Ectodermal cell (in vitro differentiated cells): ENCODE measurements around the gene PRR35.

Experiments used
- H3K27ac ChIP-seq: 2 replicates; pipeline ENCODE4 v1.7.0; 2013; ENCODE audit warnings: mild to moderate bottlenecking, low read depth, low read length; ENCODE audit not compliant: insufficient read depth, poor library complexity, severe bottlenecking
- H3K27me3 ChIP-seq: 2 replicates; pipeline ENCODE4 v1.7.0; 2013; ENCODE audit warnings: mild to moderate bottlenecking, low read length; ENCODE audit not compliant: insufficient read depth, control insufficient read depth, poor library complexity, severe bottlenecking
- H3K36me3 ChIP-seq: one replicate; pipeline ENCODE4 v1.7.0; 2013; ENCODE audit warnings: low read length; ENCODE audit not compliant: control insufficient read depth, insufficient read depth
- H3K4me1 ChIP-seq: one replicate; pipeline ENCODE4 v1.7.0; 2013; ENCODE audit warnings: low read length; ENCODE audit not compliant: control insufficient read depth, insufficient read depth
- H3K4me3 ChIP-seq: 2 replicates; pipeline ENCODE4 v1.7.0; 2013; ENCODE audit warnings: low read depth, low read length, control low read depth; ENCODE audit not compliant: insufficient read depth
- H3K9me3 ChIP-seq: 2 replicates; pipeline ENCODE4 v1.7.0; 2013; ENCODE audit warnings: mild to moderate bottlenecking, low read length, moderate library complexity; ENCODE audit not compliant: control insufficient read depth
- WGBS, 2 experiments: methylation state at CpG; one replicate each; pipeline ENCODE4 v1.1.7; 2013; ENCODE audit warnings: missing lambda C conversion rate in 2 of 2; 5-methylcytosine and 5-hydroxymethylcytosine counted together

The PRR35 gene

GRCh38 chr16:536746-537145 lies 23.4 kb upstream of the PRR35 start:
- Histone ChIP-seq H3K27me3 (no peaks in the 10 kb centered on the region), H3K27ac (no peak overlapping the region), H3K4me3 (no peak overlapping the region), H3K36me3 (no peaks in the 10 kb centered on the region), H3K4me1 (peaks cover 8% of the 10 kb centered on the region), H3K9me3 (no peaks in the 10 kb centered on the region)
- WGBS, 2 experiments: 96 to 97% methylated on average over 17 of the region's 17 CpGs

DNA sequence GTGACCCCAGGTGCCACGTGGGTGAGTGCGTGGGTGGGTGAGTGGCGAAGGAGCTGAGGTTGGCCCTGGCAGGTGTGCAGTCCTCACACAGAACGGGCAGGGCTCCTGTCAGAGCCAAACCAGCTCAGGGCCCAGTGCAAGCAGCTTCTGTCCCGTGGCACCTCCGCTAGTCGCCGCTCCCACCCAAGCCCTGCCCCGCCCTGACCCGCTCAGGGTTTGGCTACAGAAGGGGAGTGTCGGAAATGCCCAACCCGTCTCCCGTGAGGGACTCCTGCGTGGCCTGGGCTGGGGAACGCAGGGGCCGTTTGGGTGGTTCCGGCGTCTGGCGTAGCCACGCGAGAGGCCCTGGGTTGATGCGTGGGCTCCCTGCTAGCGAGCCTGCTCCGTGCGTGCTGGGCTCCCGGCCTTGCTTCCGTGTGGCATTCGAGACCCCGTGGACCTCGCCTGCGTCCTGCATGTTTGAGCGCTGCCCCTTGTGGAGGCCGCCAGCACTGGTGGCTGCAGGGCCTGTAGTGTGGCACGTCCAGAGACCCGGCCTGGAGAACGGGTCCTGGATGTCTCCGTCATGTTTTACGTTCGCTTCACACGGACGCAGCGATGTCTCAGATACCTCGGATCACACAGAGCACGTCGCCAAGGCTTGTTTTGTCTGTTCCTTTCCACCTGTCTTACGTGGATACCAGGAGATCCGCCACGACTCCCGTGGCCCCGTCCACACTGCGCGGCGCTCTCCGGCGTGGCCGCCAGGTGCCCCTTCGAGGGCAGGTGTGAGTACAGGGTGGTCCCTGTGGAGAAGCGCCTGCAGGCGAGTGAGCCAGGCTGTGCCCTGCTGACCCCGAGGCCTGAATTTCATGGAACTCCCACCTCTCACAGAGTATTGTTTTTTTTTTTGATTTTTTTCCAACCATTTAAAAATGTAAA lies 22.5 kb upstream of the PRR35 start:
- Histone ChIP-seq H3K4me1 (peaks cover 8% of the 10 kb centered on the region), H3K36me3 (no peaks in the 10 kb centered on the region), H3K4me3 (no peak overlapping the region), H3K27me3 (no peaks in the 10 kb centered on the region), H3K9me3 (no peaks in the 10 kb centered on the region), H3K27ac (no peak overlapping the region)
- WGBS, 2 experiments: 95 to 97% methylated on average over 60 of the region's 60 CpGs

DNA sequence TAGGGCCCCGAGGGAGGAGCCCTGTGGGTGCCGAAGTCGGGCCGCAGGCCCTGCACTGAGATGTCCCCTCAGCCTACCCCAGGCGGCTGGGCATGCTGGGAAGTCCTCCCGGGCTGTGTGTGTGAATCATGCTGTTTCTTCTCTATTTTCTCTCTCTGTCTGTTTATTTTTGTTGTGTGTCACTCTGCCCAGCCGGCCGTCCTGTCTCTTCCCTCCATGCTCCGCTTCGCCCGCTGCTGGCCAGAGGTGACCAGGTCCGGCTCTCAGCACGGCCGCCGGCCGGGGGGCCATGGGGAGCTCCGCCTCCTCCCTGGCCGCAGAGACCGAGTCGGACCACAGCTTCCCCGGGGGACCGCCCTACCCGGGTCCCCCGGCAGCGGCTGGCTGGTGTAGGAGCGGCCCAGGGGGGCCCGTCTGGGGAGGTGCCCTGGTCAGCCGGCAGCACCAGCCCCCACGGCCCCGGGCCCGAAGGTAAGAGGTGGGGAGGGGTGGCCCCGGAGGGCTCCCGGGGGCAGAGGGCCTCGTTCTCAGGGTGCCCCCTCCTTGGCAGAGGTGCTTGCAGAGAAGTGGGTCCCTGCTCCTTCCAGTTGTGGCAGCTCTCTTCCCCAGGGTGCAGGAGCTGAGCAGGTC lies 20.2 kb upstream of the PRR35 start:
- Histone ChIP-seq H3K4me1 (peaks cover 6% of the 10 kb centered on the region), H3K4me3 (no peak overlapping the region), H3K36me3 (no peaks in the 10 kb centered on the region), H3K27me3 (no peaks in the 10 kb centered on the region), H3K27ac (no peak overlapping the region), H3K9me3 (no peaks in the 10 kb centered on the region)
- WGBS, 2 experiments: 94 to 95% methylated on average over 34 of the region's 34 CpGs

DNA sequence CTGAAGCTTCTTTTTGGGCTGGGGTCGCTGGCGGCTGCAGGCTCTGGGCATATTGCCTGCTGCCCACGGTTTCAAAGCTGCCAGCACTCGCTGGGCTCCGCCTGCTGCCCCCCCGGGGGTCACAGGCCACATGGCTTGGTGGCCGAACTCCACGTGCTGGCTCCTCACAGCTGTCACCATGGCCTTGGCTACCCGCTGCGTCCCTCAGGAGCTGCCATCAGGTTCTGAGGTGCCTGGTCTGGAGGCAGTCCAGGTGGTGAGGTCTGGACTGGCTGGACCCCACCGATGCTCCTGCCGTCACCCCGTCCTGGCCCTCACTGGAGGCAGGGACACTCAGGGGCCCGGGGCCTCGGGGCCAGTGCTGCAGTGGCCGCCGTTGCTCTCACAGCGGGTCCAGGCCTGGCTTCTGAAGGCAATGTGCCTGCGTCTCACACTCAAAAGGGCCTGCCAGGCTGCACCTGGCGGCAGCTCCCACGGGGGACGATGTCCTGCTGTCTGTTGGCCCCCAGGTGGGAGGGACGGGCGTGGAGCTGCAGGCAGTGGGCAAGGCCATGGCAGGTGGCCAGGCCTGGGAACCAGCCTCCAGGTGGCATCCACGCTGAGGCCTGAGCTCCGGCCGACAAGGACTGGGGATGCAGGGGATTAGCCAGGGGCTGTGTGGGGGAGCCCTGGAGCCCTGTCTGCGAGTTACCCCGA lies 19.4 kb upstream of the PRR35 start:
- peaks cover 6% of the 10 kb centered on the region for H3K4me1 ChIP-seq
- H3K27me3 ChIP-seq: no peaks in the 10 kb centered on the region
- WGBS, 2 experiments: 94 to 96% methylated on average over 29 of the region's 29 CpGs
- H3K36me3 ChIP-seq: no peaks in the 10 kb centered on the region
- no peak overlapping the region for H3K27ac ChIP-seq
- no peaks in the 10 kb centered on the region for H3K9me3 ChIP-seq
- no peak overlapping the region for H3K4me3 ChIP-seq

GRCh38 chr16:543301-544164 lies 16.7 kb upstream of the PRR35 start:
- H3K27ac ChIP-seq: no peak overlapping the region
- WGBS, 2 experiments: 94% methylated on average over 51 of the region's 51 CpGs
- no peaks in the 10 kb centered on the region for H3K9me3 ChIP-seq
- H3K27me3 ChIP-seq: no peaks in the 10 kb centered on the region
- no peak overlapping the region for H3K4me3 ChIP-seq
- peaks cover 6% of the 10 kb centered on the region for H3K4me1 ChIP-seq
- no peaks in the 10 kb centered on the region for H3K36me3 ChIP-seq

GRCh38 chr16:544517-544916 lies 15.7 kb upstream of the PRR35 start:
- Histone ChIP-seq H3K27me3 (no peaks in the 10 kb centered on the region), H3K4me3 (no peak overlapping the region), H3K4me1 (peaks cover 6% of the 10 kb centered on the region), H3K9me3 (no peaks in the 10 kb centered on the region), H3K36me3 (no peaks in the 10 kb centered on the region), H3K27ac (no peak overlapping the region)
- WGBS, 2 experiments: 95 to 96% methylated on average over 43 to 46 of the region's 46 CpGs

DNA sequence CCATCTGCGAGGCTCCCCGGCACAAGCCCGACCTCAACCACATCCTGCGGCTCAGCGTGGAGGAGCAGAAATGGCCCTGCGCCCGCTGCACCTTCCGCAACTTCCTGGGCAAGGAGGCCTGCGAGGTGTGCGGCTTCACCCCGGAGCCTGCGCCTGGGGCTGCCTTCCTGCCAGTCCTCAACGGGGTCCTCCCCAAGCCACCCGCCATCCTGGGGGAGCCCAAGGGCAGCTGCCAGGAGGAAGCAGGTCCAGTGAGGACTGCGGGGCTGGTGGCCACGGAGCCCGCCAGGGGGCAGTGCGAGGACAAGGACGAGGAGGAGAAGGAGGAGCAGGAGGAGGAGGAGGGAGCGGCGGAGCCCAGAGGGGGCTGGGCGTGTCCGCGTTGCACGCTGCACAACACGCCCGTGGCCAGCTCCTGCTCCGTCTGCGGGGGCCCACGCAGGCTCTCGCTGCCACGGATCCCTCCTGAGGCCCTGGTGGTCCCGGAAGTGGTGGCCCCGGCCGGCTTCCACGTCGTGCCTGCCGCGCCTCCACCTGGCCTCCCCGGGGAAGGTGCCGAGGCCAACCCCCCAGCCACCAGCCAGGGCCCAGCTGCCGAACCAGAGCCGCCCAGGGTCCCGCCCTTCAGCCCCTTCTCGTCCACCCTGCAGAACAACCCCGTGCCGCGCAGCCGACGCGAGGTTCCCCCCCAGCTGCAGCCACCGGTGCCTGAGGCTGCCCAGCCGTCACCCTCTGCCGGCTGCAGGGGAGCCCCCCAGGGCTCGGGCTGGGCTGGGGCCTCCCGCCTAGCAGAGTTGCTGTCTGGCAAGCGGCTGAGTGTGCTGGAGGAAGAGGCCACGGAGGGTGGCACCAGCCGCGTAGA lies 13.1 kb upstream of the PRR35 start:
- Histone ChIP-seq H3K36me3 (peaks cover 5% of the 10 kb centered on the region), H3K4me1 (peaks cover 6% of the 10 kb centered on the region), H3K27ac (no peak overlapping the region), H3K4me3 (no peak overlapping the region), H3K27me3 (no peaks in the 10 kb centered on the region), H3K9me3 (no peaks in the 10 kb centered on the region)
- WGBS, 2 experiments: 86 to 87% methylated on average over 60 of the region's 60 CpGs

- Histone ChIP-seq H3K36me3 (peaks cover 5% of the 10 kb centered on the region), H3K4me3 (no peak overlapping the region), H3K4me1 (peaks cover 1% of the 10 kb centered on the region), H3K9me3 (no peaks in the 10 kb centered on the region), H3K27ac (no peak overlapping the region), H3K27me3 (no peaks in the 10 kb centered on the region)
- 96% methylated on average over 21 of the region's 21 CpGs for WGBS, 2 experiments
Measured at GRCh38 chr16:548586-548985, 11.6 kb upstream of the PRR35 start.
